ENCODE measurements around the gene MATK.

The MATK gene

GRCh38 chr19:3822683-3823349 lies 36.6 kb upstream of the MATK start:
- no peak for TF ChIP-seq CTCF (IDR thresholded peaks at IDR 0.05; ENCODE audit: extremely low read depth, insufficient read depth, missing control alignments)
- in situ Hi-C loops (cut with MboI; ENCODE audit: low pct_unique_long_range_greater_than_20kb, low sequenced_read_pairs, unreplicated experiment) = no loop called here
- no peak for DNase-seq (ENCODE audit: low spot score)

- peak; percentile 94 for DNase-seq (ENCODE audit: low spot score)
- TF ChIP-seq CTCF (IDR thresholded peaks at IDR 0.05; ENCODE audit: extremely low read depth, insufficient read depth, missing control alignments) = peak; percentile 97
- in situ Hi-C loops (cut with MboI; ENCODE audit: low pct_unique_long_range_greater_than_20kb, low sequenced_read_pairs, unreplicated experiment) = no loop called here
Observed at GRCh38 chr19:3821857-3822364, 35.7 kb upstream of the MATK start.

- no peak for TF ChIP-seq CTCF (IDR thresholded peaks at IDR 0.05; ENCODE audit: extremely low read depth, insufficient read depth, missing control alignments)
- no peak for DNase-seq (ENCODE audit: low spot score)
- in situ Hi-C loops (cut with MboI; ENCODE audit: low pct_unique_long_range_greater_than_20kb, low sequenced_read_pairs, unreplicated experiment) = no loop called here
Observed at GRCh38 chr19:3821156-3821555, 35.0 kb upstream of the MATK start.

- in situ Hi-C loops (cut with MboI; ENCODE audit: low pct_unique_long_range_greater_than_20kb, low sequenced_read_pairs, unreplicated experiment) = no loop called here
- TF ChIP-seq CTCF (IDR thresholded peaks at IDR 0.05; ENCODE audit: extremely low read depth, insufficient read depth, missing control alignments) = no peak
- DNase-seq (ENCODE audit: low spot score) = no peak
Observed at GRCh38 chr19:3819989-3820388, 33.8 kb upstream of the MATK start.

GRCh38 chr19:3818918-3819317 lies 32.7 kb upstream of the MATK start:
- in situ Hi-C loops (cut with MboI; ENCODE audit: low pct_unique_long_range_greater_than_20kb, low sequenced_read_pairs, unreplicated experiment) = no loop called here
- TF ChIP-seq CTCF (IDR thresholded peaks at IDR 0.05; ENCODE audit: extremely low read depth, insufficient read depth, missing control alignments) = no peak
- no peak for DNase-seq (ENCODE audit: low spot score)

GRCh38 chr19:3818466-3818865 lies 32.3 kb upstream of the MATK start:
- in situ Hi-C loops (cut with MboI; ENCODE audit: low pct_unique_long_range_greater_than_20kb, low sequenced_read_pairs, unreplicated experiment) = no loop called here
- no peak for DNase-seq (ENCODE audit: low spot score)
- TF ChIP-seq CTCF (IDR thresholded peaks at IDR 0.05; ENCODE audit: extremely low read depth, insufficient read depth, missing control alignments) = no peak

All from GM13977 (cell line).